ENCODE data around the gene SYF2. TPM values are rescaled to one million over a fixed set of nuclear protein-coding genes. Genes with fewer than 3 reads are reported as not detected.
"Not testable (repeated sequence)": the region's sequence is repeated elsewhere in the genome, so short reads cannot be mapped to it uniquely, and the experiment has no call there.

Gene SYF2
- total RNA-seq, 3 donors from 2014 or later (not counting 1 experiment from before 2014, with no cell fraction given): 67.9 to 92.2 (median 75.3) TPM

DNA sequence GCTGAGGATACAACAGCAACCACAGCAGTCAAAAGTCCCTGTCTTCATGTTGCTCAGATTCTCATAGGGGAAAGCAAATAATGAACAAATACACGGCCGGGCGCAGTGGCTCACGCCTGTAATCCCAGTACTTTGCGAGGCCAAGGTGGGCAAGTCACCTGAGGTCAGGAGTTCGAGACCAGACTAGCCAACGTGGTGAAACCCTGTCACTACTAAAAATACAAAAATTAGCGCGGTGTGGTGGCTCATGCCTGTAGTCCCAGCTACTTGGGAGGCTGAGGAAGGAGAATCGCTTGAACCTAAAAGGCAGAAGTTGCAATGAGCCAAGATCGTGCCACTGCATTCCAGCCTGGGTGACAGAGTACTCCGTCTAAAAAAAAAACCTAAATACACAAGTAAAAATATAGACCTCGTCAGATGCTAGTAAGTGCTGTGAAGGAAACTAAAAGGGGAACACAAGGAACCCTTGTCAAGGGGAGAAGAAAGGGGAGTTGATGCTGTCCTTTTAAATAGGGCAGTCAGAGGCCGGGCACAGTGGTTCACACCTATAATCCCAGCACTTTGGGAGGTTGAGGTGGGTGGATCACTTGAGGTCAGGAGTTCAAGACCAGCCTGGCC, 36.0 kb upstream of the SYF2 start:
- H3K4me1 ChIP-seq (ENCODE audit: control insufficient read depth, insufficient read depth, low read length); H3K9me3 Mint-ChIP-seq; DNase-seq; intact Hi-C loops (cut with micrococcal nuclease); H3K4me1 Mint-ChIP-seq; H3K27me3 Mint-ChIP-seq (ENCODE audit: low read depth in 2 of 2); H3K36me3 Mint-ChIP-seq; H3K27me3 ChIP-seq (ENCODE audit: control insufficient read depth, insufficient read depth, low read length); ATAC-seq; H3K4me3 Mint-ChIP-seq; H3K9me3 ChIP-seq (ENCODE audit: control insufficient read depth, insufficient read depth, low read length); H3K36me3 ChIP-seq (ENCODE audit: control insufficient read depth, insufficient read depth, low read length): not testable (repeated sequence)
- WGBS (ENCODE audit: insufficient coverage): 2% methylated on average over 6 of the region's 14 CpGs
- Histone ChIP-seq H3K4me3 (ENCODE audit: low read length) (peak overlapping the region; percentile 19), H3K27ac (ENCODE audit: low read length) (peak overlapping the region; percentile 47)
- H3K27ac Mint-ChIP-seq: peak overlapping the region in 1 of 2 donors; percentile 83

DNA sequence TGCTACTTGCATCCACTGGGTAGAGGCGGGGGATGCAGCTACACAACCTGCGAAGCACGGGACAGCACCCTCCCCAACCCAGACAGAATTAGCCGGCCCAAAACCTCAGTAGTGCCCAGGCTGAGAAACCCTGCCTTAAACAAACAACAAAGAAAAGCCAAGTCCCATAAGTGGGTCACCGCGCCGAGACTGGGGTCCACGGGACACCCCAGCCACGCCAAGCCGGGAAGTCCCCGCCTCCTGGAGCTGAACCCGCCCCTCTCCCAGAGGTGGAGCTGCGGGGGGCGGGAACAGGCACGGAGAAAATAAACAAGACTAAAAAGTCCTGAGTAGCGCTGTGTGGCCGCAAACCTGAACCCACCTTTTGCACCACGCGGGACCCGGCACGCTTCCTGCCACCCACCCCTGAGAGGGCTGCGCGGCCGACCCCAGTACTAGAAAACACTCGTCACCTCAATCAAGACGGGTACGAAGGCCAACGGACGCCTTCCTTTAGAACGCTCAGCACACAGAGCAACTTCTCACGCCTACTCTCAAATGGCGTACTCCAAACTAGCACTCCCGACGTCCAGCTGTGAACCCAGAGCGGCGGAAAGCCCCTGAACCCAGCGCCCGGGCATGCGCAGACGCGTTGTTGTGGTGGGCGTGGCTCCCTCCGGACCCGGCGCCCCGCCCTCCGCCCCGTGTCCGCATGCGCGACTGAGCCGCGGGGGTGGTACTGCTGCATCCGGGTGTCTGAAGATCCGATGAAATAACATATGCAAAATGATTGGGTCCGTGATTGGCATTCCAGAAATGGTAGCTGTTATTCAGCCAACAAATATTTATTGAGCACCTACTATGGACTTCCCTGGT, 35.2 kb upstream of the SYF2 start:
- H3K36me3 ChIP-seq (ENCODE audit: control insufficient read depth, insufficient read depth, low read length); H3K9me3 Mint-ChIP-seq; intact Hi-C loops (cut with micrococcal nuclease); H3K27me3 Mint-ChIP-seq (ENCODE audit: low read depth in 2 of 2); H3K36me3 Mint-ChIP-seq; H3K27me3 ChIP-seq (ENCODE audit: control insufficient read depth, insufficient read depth, low read length); H3K9me3 ChIP-seq (ENCODE audit: control insufficient read depth, insufficient read depth, low read length); H3K4me1 ChIP-seq (ENCODE audit: control insufficient read depth, insufficient read depth, low read length); H3K4me1 Mint-ChIP-seq; H3K4me3 Mint-ChIP-seq: not testable (repeated sequence)
- Histone ChIP-seq H3K27ac (ENCODE audit: low read length) (peak overlapping the region; percentile 83), H3K4me3 (ENCODE audit: low read length) (peak overlapping the region; percentile 54)
- WGBS (ENCODE audit: insufficient coverage): 0% methylated on average over 19 of the region's 56 CpGs
- ATAC-seq (peak; percentile 81 to 92 (median 88)), DNase-seq (peak in 1 of 2 donors; percentile 84)
- peak overlapping the region in 1 of 2 donors; percentile 83 for H3K27ac Mint-ChIP-seq

DNA sequence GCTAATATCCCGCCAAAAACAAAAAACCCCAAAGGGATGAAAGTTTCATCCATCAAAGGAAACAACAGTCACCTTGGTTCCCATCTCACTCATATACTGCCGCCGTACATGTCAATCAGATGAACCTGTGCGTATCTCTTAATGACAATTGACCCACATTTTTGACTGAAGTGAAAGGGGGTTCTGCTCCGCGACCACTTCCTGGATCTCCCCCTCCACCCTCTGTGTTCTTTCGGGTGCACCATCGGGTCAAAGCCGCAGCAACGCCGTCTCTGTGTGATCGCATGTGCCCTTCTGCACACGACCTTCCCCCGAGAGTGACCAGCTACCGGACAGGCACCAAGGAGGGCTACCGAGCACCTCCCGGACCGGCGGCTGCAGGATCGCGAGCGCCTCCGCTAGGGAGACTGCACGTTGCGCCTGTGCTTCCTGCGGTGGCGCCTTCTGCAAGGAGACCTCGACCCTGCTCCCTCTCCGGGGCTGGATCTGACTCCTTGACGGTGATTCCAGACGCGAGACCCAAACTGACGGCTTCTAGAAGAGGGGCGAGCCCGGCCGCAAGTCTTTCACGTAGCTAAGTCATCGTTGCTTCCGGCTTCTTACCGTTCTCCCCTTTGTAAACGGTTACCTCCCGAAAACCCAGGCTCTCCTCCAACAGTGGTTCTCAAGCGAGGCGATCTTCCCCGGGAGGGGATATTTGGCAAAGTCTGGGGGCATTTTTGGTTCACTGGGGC, 34.4 kb upstream of the SYF2 start:
- H3K27me3 Mint-ChIP-seq (ENCODE audit: low read depth in 2 of 2): not testable (repeated sequence)

DNA sequence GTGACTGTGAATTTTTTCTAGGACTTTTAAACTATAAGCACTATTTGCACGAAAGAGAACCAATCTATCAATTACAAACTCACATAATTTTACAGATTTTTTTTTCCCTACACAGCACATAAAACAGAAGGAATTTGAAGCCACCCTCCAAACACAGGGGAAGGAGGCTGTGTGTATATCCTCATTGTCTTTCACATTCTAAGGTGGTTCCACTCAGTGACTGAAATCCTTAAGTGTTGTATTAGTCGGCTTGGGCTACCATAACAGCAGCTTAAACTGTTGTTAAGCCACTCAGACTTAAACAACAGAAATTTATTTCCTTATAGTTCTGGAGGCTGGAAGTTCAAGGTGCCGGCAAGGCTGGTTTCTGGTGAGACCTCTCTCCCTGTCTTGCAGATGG, 28.0 kb upstream of the SYF2 start:
- ATAC-seq; H3K4me1 ChIP-seq (ENCODE audit: control insufficient read depth, insufficient read depth, low read length); H3K27ac Mint-ChIP-seq; H3K36me3 ChIP-seq (ENCODE audit: control insufficient read depth, insufficient read depth, low read length); H3K27ac ChIP-seq (ENCODE audit: low read length); H3K4me3 Mint-ChIP-seq; H3K9me3 Mint-ChIP-seq; H3K36me3 Mint-ChIP-seq; H3K4me3 ChIP-seq (ENCODE audit: low read length); H3K27me3 Mint-ChIP-seq (ENCODE audit: low read depth in 2 of 2); H3K9me3 ChIP-seq (ENCODE audit: control insufficient read depth, insufficient read depth, low read length); H3K27me3 ChIP-seq (ENCODE audit: control insufficient read depth, insufficient read depth, low read length): not testable (repeated sequence)
- H3K4me1 Mint-ChIP-seq: peaks cover 0 to 18% of the 10 kb centered on the region in 2 donors
- peak in 1 of 2 donors; percentile 1 for DNase-seq
- intact Hi-C loops (cut with micrococcal nuclease): loop anchor here (5.0 kb wide), 1 partner anchor 77 kb away; the partner anchor contains the start of gene TMEM50A
- WGBS (ENCODE audit: insufficient coverage): 100% methylated on average over 2 of the region's 3 CpGs

More for the DNA sequence above, 34.4 kb upstream of the SYF2 start:
- DNase-seq; H3K9me3 ChIP-seq (ENCODE audit: control insufficient read depth, insufficient read depth, low read length); H3K4me1 ChIP-seq (ENCODE audit: control insufficient read depth, insufficient read depth, low read length); H3K4me3 Mint-ChIP-seq; H3K36me3 Mint-ChIP-seq; H3K4me1 Mint-ChIP-seq; H3K27me3 ChIP-seq (ENCODE audit: control insufficient read depth, insufficient read depth, low read length); H3K9me3 Mint-ChIP-seq; intact Hi-C loops (cut with micrococcal nuclease); H3K36me3 ChIP-seq (ENCODE audit: control insufficient read depth, insufficient read depth, low read length): not testable (repeated sequence)
- ATAC-seq: peak; percentile 24 to 36 (median 32)
- Histone ChIP-seq H3K27ac (ENCODE audit: low read length) (peak overlapping the region; percentile 83), H3K4me3 (ENCODE audit: low read length) (peak overlapping the region; percentile 54)
- 0% methylated on average over 4 of the region's 45 CpGs for WGBS (ENCODE audit: insufficient coverage)
- peak overlapping the region in 1 of 2 donors; percentile 79 for H3K27ac Mint-ChIP-seq

DNA sequence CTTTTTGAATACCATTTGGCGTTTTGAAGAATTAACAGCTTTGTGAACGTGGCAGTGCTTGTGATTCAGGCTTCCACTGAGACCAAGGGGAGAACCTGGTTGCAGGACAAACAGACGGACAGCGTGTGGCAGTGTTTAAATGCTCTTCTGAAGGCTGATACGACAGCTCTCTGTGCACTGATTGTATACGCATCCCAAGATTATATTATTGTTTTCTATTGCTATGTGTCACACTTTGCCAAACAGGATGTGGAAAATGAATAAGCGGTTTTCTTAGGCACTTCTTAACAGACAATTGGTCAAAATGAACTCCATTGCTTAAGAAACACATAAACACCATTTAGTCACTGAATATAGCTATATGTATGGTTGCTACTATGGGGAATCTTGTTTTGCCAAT, 27.5 kb upstream of the SYF2 start:
- not testable (repeated sequence) for H3K4me3 Mint-ChIP-seq, H3K36me3 Mint-ChIP-seq
- WGBS (ENCODE audit: insufficient coverage): 58% methylated on average over 2 of the region's 7 CpGs

More for the DNA sequence above, 27.5 kb upstream of the SYF2 start:
- DNase-seq (peak in 1 of 2 donors; percentile 11), ATAC-seq (peak; percentile 61 to 71 (median 63))
- H3K27me3 ChIP-seq (ENCODE audit: control insufficient read depth, insufficient read depth, low read length); H3K36me3 ChIP-seq (ENCODE audit: control insufficient read depth, insufficient read depth, low read length); H3K9me3 Mint-ChIP-seq; H3K27ac Mint-ChIP-seq; H3K9me3 ChIP-seq (ENCODE audit: control insufficient read depth, insufficient read depth, low read length); H3K4me3 ChIP-seq (ENCODE audit: low read length); H3K27ac ChIP-seq (ENCODE audit: low read length); H3K27me3 Mint-ChIP-seq (ENCODE audit: low read depth in 2 of 2); H3K4me1 ChIP-seq (ENCODE audit: control insufficient read depth, insufficient read depth, low read length): not testable (repeated sequence)
- H3K4me1 Mint-ChIP-seq: peaks cover 0 to 18% of the 10 kb centered on the region in 2 donors
- intact Hi-C loops (cut with micrococcal nuclease): loop anchor here (5.0 kb wide), 1 partner anchor 77 kb away; the partner anchor contains the start of gene TMEM50A
